Measurements from ENCODE around the gene PSORS1C2. TPM values are rescaled to one million over a fixed set of nuclear protein-coding genes. Genes with fewer than 3 reads are reported as not detected.

PSORS1C2 gene
- total and polyA plus RNA-seq, 2 donors (not counting 3 experiments of a cell fraction or from before 2014, with no cell fraction given): not detected

DNA sequence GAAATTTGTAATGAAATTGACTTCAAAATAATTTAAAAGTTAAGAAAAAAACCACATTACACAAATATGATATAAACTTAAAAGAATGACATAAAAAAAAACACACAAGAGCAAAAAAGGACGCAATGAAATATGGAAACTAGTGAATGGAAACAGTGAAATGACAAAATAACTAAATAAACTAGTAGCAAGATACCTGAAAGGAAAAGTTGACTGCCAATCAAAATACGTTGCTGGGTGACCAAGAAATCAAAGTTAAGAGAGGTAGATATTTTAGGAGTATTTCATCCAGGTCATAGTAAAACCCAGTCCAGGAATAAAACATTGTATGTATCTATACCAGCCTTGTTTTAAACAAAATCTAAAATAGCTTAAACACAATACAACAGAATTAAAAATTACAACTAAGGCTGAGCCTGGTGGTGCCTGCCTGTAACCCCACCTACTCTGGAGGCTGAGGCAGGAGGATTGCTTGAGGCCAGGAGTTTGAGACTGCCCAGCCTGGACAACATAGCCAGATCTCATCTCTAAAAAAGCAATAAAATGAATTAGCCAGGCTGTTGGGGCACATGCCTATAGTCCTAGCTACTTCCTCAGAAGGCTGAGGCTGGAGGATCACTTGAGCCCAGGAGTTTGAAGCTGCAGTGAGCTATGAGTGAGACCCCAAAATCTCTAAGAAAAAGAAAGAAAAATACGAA is 48.4 kb downstream of the PSORS1C2 start:
- Histone ChIP-seq H3K4me1 (ENCODE audit: control insufficient read depth, extremely low read depth, insufficient read depth, low read length) (peaks cover 38% of the 10 kb centered on the region), H2AFZ (ENCODE audit: low read depth, low read length) (no peak overlapping the region), H3K79me2 (ENCODE audit: control insufficient read depth, insufficient read depth, low read length) (no peaks in the 10 kb centered on the region), H4K20me1 (replicated peaks; ENCODE audit: control insufficient read depth, extremely low read depth, insufficient read depth, low read length) (no peaks in the 10 kb centered on the region), H3K9me1 (replicated peaks; ENCODE audit: control insufficient read depth, extremely low read depth, insufficient read depth, low read length) (no peaks in the 10 kb centered on the region), H3K27me3 (ENCODE audit: control insufficient read depth in 2 of 2, insufficient read depth in 2 of 2, low read length in 2 of 2) (no peaks in the 10 kb centered on the region), H3K27ac (ENCODE audit: insufficient read depth, low read depth, low read length) (no peak overlapping the region), H3K4me2 (ENCODE audit: insufficient read depth, low read length) (no peak overlapping the region), H3K9ac (replicated peaks; ENCODE audit: extremely low read depth, insufficient read depth, low read length) (no peak overlapping the region), H3K36me3 (ENCODE audit: control insufficient read depth in 2 of 2, extremely low read depth in 1 of 2, insufficient read depth in 2 of 2, low read length in 2 of 2) (no peaks in the 10 kb centered on the region), H3K9me3 (replicated peaks; ENCODE audit: control insufficient read depth, insufficient read depth, low read length) (no peaks in the 10 kb centered on the region), H3K4me3 (replicated peaks in 1 of 3; ENCODE audit: insufficient read depth in 1 of 3, low read depth in 1 of 3, low read length in 3 of 3) (no peak overlapping the region)
- FAIRE-seq: no peak
- TF ChIP-seq MAX (IDR thresholded peaks at IDR 0.05; ENCODE audit: insufficient read depth, insufficient read length) (no peak), POLR2A (IDR thresholded peaks at IDR 0.05; ENCODE audit: low read depth, low read length) (no peak), JUN (IDR thresholded peaks at IDR 0.05; ENCODE audit: borderline replicate concordance, insufficient read depth, insufficient read length, low read depth) (no peak), CTCF (IDR thresholded peaks at IDR 0.05; ENCODE audit: extremely low read depth in 1 of 2, insufficient read depth in 1 of 2, low read depth in 1 of 2, low read length in 2 of 2) (no peak), GATA2 (IDR thresholded peaks at IDR 0.05; ENCODE audit: insufficient read depth, insufficient read length, low read depth, low read length) (no peak), POLR2AphosphoS5 (IDR thresholded peaks at IDR 0.05; ENCODE audit: insufficient read depth, low read depth, low read length) (no peak), EZH2 (IDR thresholded peaks at IDR 0.05; ENCODE audit: borderline replicate concordance, low read depth, low read length, severe bottlenecking) (no peak), MYC (IDR thresholded peaks at IDR 0.05; ENCODE audit: low read depth, low read length) (no peak), FOS (IDR thresholded peaks at IDR 0.05; ENCODE audit: borderline replicate concordance, insufficient read depth, low read length) (no peak)
- BruUV-seq (replicated peaks): no TSS peak
- intact Hi-C loops (cut with micrococcal nuclease): no loop called here
- dilution Hi-C loops (cut with MboI; ENCODE audit: extremely low pct_ligation_motif_present, low sequenced_read_pairs): no loop called here
- ChIA-PET CTCF (interaction anchor here (0.9 to 6.3 kb wide), 4 partner anchors 11 to 360 kb away, joined by 3 to 24 read pairs (median 5); no protein-coding TSS in a partner anchor), POLR2A (no interaction called here)
- no peak for DNase-seq (ENCODE audit: low read depth, low spot score)

Small RNA genes within 50 kb of the gene (small RNA-seq; reads per million reads assigned to genes)
- gene POLR2LP1 (ENCODE audit: insufficient read depth, insufficient read length, low read depth, low replicate concordance): not detected

Other genes starting within 250 kb of the PSORS1C2 start
- gene GTF2H4, start 230.9 kb downstream of the PSORS1C2 start, total RNA-seq: 51.0 and 52.6 TPM in 2 replicates
- gene GTF2H4, start 230.9 kb downstream of the PSORS1C2 start, polyA plus RNA-seq: 40.5 and 40.8 TPM in 2 replicates
- gene VARS2, start 224.8 kb downstream of the PSORS1C2 start, total RNA-seq: 32.5 and 34.3 TPM in 2 replicates
- 17.8 TPM in 2 replicates for gene VARS2, start 224.8 kb downstream of the PSORS1C2 start, polyA plus RNA-seq
- not detected in 2 replicates for gene SFTA2, start 206.9 kb downstream of the PSORS1C2 start, total RNA-seq
- gene SFTA2, start 206.9 kb downstream of the PSORS1C2 start, polyA plus RNA-seq: not detected in 2 replicates
- not detected in 2 replicates for gene MUCL3, start 198.1 kb downstream of the PSORS1C2 start, total RNA-seq
- gene MUCL3, start 198.1 kb downstream of the PSORS1C2 start, polyA plus RNA-seq: not detected in 2 replicates
- not detected in 2 replicates for gene MUC21, start 155.3 kb downstream of the PSORS1C2 start, total RNA-seq
- gene MUC21, start 155.3 kb downstream of the PSORS1C2 start, polyA plus RNA-seq: not detected in 2 replicates
- gene MUC22, start 128.6 kb downstream of the PSORS1C2 start, total RNA-seq: not detected in 2 replicates
- not detected in 2 replicates for gene MUC22, start 128.6 kb downstream of the PSORS1C2 start, polyA plus RNA-seq
- not detected in 2 replicates for gene C6orf15, start 26.5 kb downstream of the PSORS1C2 start, total RNA-seq
- gene C6orf15, start 26.5 kb downstream of the PSORS1C2 start, polyA plus RNA-seq: not detected in 2 replicates
- gene PSORS1C1, start 24.3 kb downstream of the PSORS1C2 start, total RNA-seq: 9.2 and 13.2 TPM in 2 replicates
- 1.1 TPM in 2 replicates for gene PSORS1C1, start 24.3 kb downstream of the PSORS1C2 start, polyA plus RNA-seq
- gene CDSN, start 18.6 kb downstream of the PSORS1C2 start, total RNA-seq: not detected in 2 replicates
- 0.03 TPM in 1 of 2 replicates, not detected in the other for gene CDSN, start 18.6 kb downstream of the PSORS1C2 start, polyA plus RNA-seq
- gene CCHCR1, start 18.7 kb upstream of the PSORS1C2 start, total RNA-seq: 22.9 and 23.2 TPM in 2 replicates
- 12.0 and 12.8 TPM in 2 replicates for gene CCHCR1, start 18.7 kb upstream of the PSORS1C2 start, polyA plus RNA-seq
- gene TCF19, start 19.5 kb upstream of the PSORS1C2 start, total RNA-seq: 28.0 and 31.7 TPM in 2 replicates
- gene TCF19, start 19.5 kb upstream of the PSORS1C2 start, polyA plus RNA-seq: 13.9 and 14.5 TPM in 2 replicates
- not detected in 2 replicates for gene POU5F1, start 31.6 kb upstream of the PSORS1C2 start, total RNA-seq
- 0.63 and 0.94 TPM in 2 replicates for gene POU5F1, start 31.6 kb upstream of the PSORS1C2 start, polyA plus RNA-seq
- gene HLA-C, start 133.0 kb upstream of the PSORS1C2 start, total RNA-seq: 102 and 109 TPM in 2 replicates
- gene HLA-C, start 133.0 kb upstream of the PSORS1C2 start, polyA plus RNA-seq: 287 and 345 TPM in 2 replicates
- gene HLA-B, start 218.1 kb upstream of the PSORS1C2 start, total RNA-seq: 111 and 126 TPM in 2 replicates
- 119 and 151 TPM in 2 replicates for gene HLA-B, start 218.1 kb upstream of the PSORS1C2 start, polyA plus RNA-seq